Measurements from ENCODE around the gene TNNT3. TPM values are rescaled to one million over a fixed set of nuclear protein-coding genes. Genes with fewer than 3 reads are reported as not detected.

The TNNT3 gene
- total RNA-seq, 3 donors from 2014 or later = 0.72 to 2.7 TPM; not detected in 1

DNA sequence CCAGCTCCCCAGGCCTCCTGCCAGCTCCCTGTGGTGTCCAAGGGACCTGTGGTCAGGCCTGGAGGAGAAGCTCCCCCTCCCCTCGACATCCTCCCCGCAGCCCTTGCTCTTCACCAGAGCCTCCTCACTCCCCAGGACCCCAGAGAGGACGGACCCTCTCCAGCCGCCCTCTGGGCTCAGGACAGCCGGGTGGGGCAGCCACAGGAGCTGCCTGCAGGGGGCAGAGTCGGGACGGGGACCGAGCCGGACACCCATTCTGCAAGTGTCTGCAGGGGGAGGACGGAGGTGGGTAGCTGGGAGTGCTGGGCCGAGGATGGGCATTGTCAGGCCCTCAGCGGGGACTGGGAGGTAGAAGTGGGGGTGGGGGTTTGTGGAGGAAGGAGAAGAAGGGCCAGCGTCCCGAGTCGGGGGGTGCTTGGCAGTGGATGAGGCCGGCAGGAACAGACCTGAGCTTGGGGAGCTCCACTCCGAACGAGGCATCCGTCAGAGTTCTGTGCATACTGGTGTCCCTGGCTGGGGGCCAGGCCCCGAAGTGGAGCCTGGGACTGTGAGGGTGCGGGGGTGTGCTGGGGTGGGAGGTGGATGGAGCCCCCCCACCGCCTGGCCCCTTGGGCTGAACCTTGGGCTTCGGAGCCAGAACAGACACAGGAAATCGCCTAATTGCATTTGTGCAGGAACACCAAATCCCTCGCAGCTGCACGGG, 43.0 kb upstream of the TNNT3 start:
- TF ChIP-seq, protein P1, sequence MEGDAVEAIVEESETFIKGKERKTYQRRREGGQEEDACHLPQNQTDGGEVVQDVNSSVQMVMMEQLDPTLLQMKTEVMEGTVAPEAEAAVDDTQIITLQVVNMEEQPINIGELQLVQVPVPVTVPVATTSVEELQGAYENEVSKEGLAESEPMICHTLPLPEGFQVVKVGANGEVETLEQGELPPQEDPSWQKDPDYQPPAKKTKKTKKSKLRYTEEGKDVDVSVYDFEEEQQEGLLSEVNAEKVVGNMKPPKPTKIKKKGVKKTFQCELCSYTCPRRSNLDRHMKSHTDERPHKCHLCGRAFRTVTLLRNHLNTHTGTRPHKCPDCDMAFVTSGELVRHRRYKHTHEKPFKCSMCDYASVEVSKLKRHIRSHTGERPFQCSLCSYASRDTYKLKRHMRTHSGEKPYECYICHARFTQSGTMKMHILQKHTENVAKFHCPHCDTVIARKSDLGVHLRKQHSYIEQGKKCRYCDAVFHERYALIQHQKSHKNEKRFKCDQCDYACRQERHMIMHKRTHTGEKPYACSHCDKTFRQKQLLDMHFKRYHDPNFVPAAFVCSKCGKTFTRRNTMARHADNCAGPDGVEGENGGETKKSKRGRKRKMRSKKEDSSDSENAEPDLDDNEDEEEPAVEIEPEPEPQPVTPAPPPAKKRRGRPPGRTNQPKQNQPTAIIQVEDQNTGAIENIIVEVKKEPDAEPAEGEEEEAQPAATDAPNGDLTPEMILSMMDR (IDR thresholded peaks at IDR 0.05) = peak; percentile 40
- DNase-seq (peak; percentile 59 to 76 (median 73)), ATAC-seq (peak; percentile 44)
- no peaks in the 10 kb centered on the region for H3K36me3 ChIP-seq (ENCODE audit: low read depth)
- no peak overlapping the region for H3K4me3 ChIP-seq
- H3K4me1 ChIP-seq (ENCODE audit: low read depth) = peaks cover 11% of the 10 kb centered on the region
- no peaks in the 10 kb centered on the region for H3K9me3 ChIP-seq
- intact Hi-C loops (cut with DNase I, micrococcal nuclease) = no loop called here

DNA sequence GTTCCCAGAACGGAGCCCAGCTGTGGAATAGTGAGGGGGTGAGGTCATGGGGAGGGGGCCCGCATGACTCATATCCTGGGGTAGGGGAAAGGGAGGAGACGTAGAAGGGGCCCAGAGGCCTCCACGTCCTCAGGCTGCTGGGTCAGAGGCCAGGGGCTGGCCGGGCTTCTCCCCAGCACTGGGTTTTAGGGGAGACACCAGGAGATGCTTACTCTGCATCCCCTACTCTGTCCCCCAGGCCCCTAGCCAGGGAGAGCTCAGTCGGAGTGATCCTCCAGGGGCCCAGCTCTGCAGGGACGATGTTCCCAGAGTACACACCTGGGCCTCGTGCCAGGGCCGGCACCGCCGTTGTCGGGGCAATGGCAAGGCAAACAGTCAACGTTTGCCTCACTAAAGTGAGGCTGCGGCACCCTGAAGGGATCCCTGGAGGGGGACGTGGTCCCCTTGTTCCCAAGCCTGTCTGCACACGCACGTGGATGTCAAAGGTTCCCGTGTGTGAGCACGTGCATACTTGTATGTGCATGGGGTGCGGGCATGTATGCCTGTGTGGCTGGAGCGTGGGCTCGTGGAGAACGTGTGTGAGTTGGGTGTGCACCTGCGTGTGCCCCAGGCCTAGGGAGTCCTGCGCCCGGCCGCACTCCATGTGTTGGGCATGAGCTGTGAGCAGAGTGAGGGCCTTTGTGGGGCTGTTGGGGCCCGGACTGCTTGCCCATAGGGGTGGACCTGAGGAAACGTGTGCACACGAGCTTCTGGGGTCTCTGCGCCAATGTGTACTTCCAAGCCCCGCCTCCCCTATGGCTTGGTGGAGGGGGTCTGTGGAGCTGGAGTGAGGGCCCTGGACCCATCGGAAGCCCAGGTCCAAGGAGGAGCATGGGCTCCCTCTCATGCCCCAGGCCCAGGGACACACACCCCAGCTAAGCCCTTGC, 42.0 kb upstream of the TNNT3 start:
- H3K4me1 ChIP-seq (ENCODE audit: low read depth) = peaks cover 11% of the 10 kb centered on the region
- intact Hi-C loops (cut with DNase I, micrococcal nuclease) = no loop called here
- H3K9me3 ChIP-seq = no peaks in the 10 kb centered on the region
- H3K4me3 ChIP-seq = no peak overlapping the region
- TF ChIP-seq, protein P1 (IDR thresholded peaks at IDR 0.05) = no peak
- H3K36me3 ChIP-seq (ENCODE audit: low read depth) = no peaks in the 10 kb centered on the region
- ATAC-seq = no peak
- DNase-seq = peak in 2 of 3 donors; percentile 55 to 71

DNA sequence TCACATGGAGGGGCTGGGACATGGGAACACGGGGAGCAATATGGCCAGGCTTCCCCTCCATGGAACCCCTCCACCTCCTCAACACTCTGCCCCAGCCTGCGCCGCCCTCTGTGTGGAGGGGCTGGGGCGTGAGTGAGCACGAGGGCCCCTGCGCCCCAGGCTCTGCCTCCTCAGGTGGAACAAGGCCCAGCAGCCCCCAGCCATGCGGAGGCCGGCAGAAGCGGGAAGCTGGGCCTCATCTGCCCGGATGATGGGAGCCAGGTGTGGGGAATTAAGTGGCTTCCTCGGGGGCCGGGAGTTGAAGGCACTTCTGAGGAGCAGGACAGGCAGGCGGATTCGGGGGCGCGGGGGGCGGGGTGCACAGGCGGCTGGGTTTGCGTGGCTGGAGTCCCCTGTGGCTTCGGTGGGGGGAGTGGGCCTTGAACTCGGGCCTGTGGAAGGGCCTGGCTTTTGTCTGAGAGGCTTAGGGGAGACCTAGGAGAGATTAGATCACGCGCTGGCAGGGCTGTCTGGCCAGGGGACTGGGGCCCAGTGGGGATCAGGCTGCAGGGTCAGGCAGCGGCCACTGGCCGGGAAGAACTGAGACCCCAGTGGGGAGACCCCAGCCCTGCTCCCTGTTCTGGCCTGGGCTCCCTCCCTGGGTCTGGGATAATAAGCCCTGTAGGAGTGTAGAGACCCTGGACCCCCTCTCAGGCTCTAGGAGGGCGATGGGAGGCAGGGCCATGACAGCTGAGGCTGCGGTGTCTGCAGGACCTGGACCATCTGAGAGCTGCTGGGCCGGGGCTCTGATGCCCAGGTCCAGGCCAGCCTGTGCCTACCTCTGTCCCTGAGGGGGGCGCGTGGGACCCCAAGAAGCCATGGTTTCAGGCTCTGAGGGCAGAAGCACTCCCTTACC, 41.1 kb upstream of the TNNT3 start:
- peak in 2 of 3 donors; percentile 37 to 50 for DNase-seq
- H3K36me3 ChIP-seq (ENCODE audit: low read depth) = no peaks in the 10 kb centered on the region
- TF ChIP-seq, protein P1 (IDR thresholded peaks at IDR 0.05) = no peak
- no peaks in the 10 kb centered on the region for H3K9me3 ChIP-seq
- ATAC-seq = no peak
- peaks cover 11% of the 10 kb centered on the region for H3K4me1 ChIP-seq (ENCODE audit: low read depth)
- H3K4me3 ChIP-seq = no peak overlapping the region
- intact Hi-C loops (cut with DNase I, micrococcal nuclease) = no loop called here

DNA sequence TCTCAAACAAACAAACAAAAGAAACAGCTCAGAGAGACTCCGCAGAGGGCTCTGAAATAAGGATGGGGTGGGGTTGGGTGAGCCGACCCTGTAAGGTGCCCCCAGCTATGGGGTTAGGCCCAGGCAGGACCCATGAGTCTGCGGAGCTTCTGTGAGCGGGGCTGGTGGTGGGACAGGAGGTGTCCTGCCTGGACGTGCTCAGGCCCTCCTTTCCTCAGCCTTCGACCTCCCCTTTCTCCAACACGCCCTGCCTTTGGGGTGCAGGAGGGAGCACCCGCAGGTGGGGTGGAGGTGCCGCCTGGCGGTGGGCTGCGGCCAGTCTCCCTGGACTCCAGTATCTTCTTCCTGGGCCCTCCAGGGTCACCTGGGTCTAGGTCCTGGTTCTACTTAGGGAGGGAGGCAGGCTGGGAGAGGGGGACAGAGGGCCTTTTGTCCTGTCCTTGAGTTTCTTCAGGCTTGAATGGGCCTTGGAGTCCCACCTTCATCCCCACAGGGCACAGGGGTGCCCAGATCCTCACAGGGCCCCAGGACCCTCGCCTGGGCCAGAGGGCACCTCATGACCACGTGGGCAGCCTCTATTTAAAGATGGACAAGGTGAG, 40.1 kb upstream of the TNNT3 start:
- Histone ChIP-seq H3K36me3 (ENCODE audit: low read depth) (no peaks in the 10 kb centered on the region), H3K4me1 (ENCODE audit: low read depth) (peaks cover 11% of the 10 kb centered on the region), H3K9me3 (no peaks in the 10 kb centered on the region), H3K4me3 (no peak overlapping the region)
- TF ChIP-seq, protein P1 (IDR thresholded peaks at IDR 0.05) = no peak
- ATAC-seq = no peak
- intact Hi-C loops (cut with DNase I, micrococcal nuclease) = no loop called here
- peak in 1 of 3 donors; percentile 18 for DNase-seq
